ENCODE measurements around the gene NEO1.

NEO1 gene

GRCh38 chr15:73317651-73318462 lies 265.6 kb downstream of the NEO1 start:
- ATAC-seq: no peak; the same call in 2 of the 3 replicates
- no peak for TF ChIP-seq POU6F1 (CRISPR knock-in tag; IDR thresholded peaks at IDR 0.05; ENCODE audit: borderline replicate concordance, low read depth)
- TF ChIP-seq ZNF565 (CRISPR knock-in tag; conservative IDR thresholded peaks at IDR 0.05; ENCODE audit: low read depth): no peak
- TF ChIP-seq ARNTL (CRISPR knock-in tag; IDR thresholded peaks at IDR 0.05; ENCODE audit: borderline replicate concordance, low read depth): no peak
- no peak for TF ChIP-seq TOX (CRISPR knock-in tag; IDR thresholded peaks at IDR 0.05; ENCODE audit: borderline replicate concordance)
- TF ChIP-seq CREB5 (CRISPR knock-in tag; IDR thresholded peaks at IDR 0.05; ENCODE audit: low read depth): no peak
- no peak for TF ChIP-seq ZC3H10 (CRISPR knock-in tag; IDR thresholded peaks at IDR 0.05)
- TF ChIP-seq RARB (CRISPR knock-in tag; IDR thresholded peaks at IDR 0.05): no peak
- no peak for TF ChIP-seq CSRNP3 (CRISPR knock-in tag; IDR thresholded peaks at IDR 0.05)
- no peak for TF ChIP-seq TCF4 (CRISPR knock-in tag; IDR thresholded peaks at IDR 0.05; ENCODE audit: borderline replicate concordance)
- no peak for TF ChIP-seq ESRRG (CRISPR knock-in tag; IDR thresholded peaks at IDR 0.05)
- TF ChIP-seq BACH2 (CRISPR knock-in tag; IDR thresholded peaks at IDR 0.05; ENCODE audit: borderline replicate concordance): no peak
- TF ChIP-seq PATZ1 (CRISPR knock-in tag; IDR thresholded peaks at IDR 0.05; ENCODE audit: borderline replicate concordance): no peak
- no peak for TF ChIP-seq PPARA (CRISPR knock-in tag; IDR thresholded peaks at IDR 0.05; ENCODE audit: borderline replicate concordance)
- no peak for TF ChIP-seq ZFP30 (CRISPR knock-in tag; IDR thresholded peaks at IDR 0.05)
- no peak for TF ChIP-seq TSHZ2 (CRISPR knock-in tag; IDR thresholded peaks at IDR 0.05)

- no peak; the same call in 2 of the 3 replicates for ATAC-seq
- TF ChIP-seq SNAI2 (CRISPR knock-in tag; IDR thresholded peaks at IDR 0.05) (no peak), RARB (CRISPR knock-in tag; IDR thresholded peaks at IDR 0.05) (no peak), CSDC2 (CRISPR knock-in tag; IDR thresholded peaks at IDR 0.05) (no peak), TSHZ2 (CRISPR knock-in tag; IDR thresholded peaks at IDR 0.05) (no peak), PATZ1 (CRISPR knock-in tag; IDR thresholded peaks at IDR 0.05; ENCODE audit: borderline replicate concordance) (no peak), CSRNP3 (CRISPR knock-in tag; IDR thresholded peaks at IDR 0.05) (no peak), CREB5 (CRISPR knock-in tag; IDR thresholded peaks at IDR 0.05; ENCODE audit: low read depth) (no peak), ZFP3 (CRISPR knock-in tag; IDR thresholded peaks at IDR 0.05) (no peak), ESRRG (CRISPR knock-in tag; IDR thresholded peaks at IDR 0.05) (no peak), ZFP30 (CRISPR knock-in tag; IDR thresholded peaks at IDR 0.05) (no peak)
Measured at GRCh38 chr15:73318463-73319351, 266.4 kb downstream of the NEO1 start.
